Measurements from ENCODE around the gene MED13L. TPM values are rescaled to one million over a fixed set of nuclear protein-coding genes. Genes with fewer than 3 reads are reported as not detected.

Gene MED13L
- total and polyA plus RNA-seq, 11 donors, result 12.2 to 84.1 (median 60.2) TPM

DNA sequence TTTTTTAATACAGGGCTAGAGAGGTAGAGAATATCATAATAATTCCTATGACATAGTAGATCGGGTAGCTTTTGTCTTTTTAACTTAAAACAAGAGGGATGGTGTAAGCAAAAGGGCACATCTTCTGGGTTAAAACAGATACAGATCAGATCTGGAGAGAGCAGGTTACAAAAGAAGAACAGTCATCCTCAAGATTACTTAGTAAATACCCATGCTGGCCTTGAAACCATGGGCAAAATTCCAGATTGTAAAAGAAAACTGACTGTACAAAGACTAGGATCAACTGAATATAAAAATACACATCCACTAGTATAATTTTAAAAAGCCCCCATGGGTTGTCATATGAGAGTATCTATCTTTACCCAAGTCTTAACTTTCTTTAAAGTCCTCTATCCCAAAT lies 76.7 kb downstream of the MED13L start:
- TF ChIP-seq CTCF (IDR thresholded peaks at IDR 0.05) (no peak), POLR2A (IDR thresholded peaks at IDR 0.05) (no peak)
- ATAC-seq (no peak), DNase-seq (no peak)
- 95 to 100% (median 97%) methylated on average over 1 of the region's 1 CpG for WGBS, 4 donors
- peaks cover 0 to 76% (median 40%) of the 10 kb centered on the region in 12 donors for H3K4me1 ChIP-seq
- H3K4me3 ChIP-seq, result no peak overlapping the region
- intact Hi-C loops (cut with DNase I), result no loop called here
- H3K36me3 ChIP-seq, result peaks cover 0 to 5% (median 0%) of the 10 kb centered on the region in 9 donors
- no peak overlapping the region for H3K27ac ChIP-seq
- H3K27me3 ChIP-seq, result no peaks in the 10 kb centered on the region
- H3K9me3 ChIP-seq, result no peaks in the 10 kb centered on the region

DNA sequence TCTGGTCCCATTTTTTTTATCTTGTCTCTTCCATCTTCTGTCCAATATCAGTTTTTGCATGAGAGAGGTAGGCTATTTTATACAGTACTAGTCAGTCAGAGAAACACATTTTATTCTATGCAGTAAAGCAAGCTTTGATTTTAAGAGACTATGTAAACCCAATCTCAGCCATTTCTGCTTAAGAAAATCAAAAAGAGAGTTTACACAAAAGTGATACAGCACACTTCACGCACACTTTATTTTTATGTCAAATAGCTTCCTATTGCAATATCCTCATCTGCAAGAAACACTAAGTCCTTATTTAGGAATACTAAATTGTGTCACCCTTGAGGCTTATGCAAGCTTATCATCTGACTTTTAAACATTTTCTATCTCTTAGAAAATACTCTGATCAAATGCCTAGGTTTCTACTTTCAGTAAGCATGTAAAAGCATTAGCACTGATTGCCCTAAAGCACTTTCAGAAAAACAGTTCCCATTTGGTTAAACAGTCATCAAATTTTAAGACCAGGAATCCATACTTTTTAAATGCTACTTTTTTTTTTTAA lies 78.3 kb downstream of the MED13L start:
- no peak for DNase-seq
- Histone ChIP-seq H3K36me3 (peaks cover 0 to 3% (median 0%) of the 10 kb centered on the region in 9 donors), H3K9me3 (no peaks in the 10 kb centered on the region), H3K27me3 (no peaks in the 10 kb centered on the region), H3K4me1 (peaks cover 0 to 73% (median 38%) of the 10 kb centered on the region in 12 donors), H3K27ac (no peak overlapping the region), H3K4me3 (no peak overlapping the region)
- no peak for TF ChIP-seq CTCF (IDR thresholded peaks at IDR 0.05)
- TF ChIP-seq POLR2A (IDR thresholded peaks at IDR 0.05), result no peak
- intact Hi-C loops (cut with DNase I), result no loop called here
- ATAC-seq, result no peak
- WGBS, 4 donors, result 89 to 94% (median 91%) methylated on average over 1 of the region's 1 CpG

DNA sequence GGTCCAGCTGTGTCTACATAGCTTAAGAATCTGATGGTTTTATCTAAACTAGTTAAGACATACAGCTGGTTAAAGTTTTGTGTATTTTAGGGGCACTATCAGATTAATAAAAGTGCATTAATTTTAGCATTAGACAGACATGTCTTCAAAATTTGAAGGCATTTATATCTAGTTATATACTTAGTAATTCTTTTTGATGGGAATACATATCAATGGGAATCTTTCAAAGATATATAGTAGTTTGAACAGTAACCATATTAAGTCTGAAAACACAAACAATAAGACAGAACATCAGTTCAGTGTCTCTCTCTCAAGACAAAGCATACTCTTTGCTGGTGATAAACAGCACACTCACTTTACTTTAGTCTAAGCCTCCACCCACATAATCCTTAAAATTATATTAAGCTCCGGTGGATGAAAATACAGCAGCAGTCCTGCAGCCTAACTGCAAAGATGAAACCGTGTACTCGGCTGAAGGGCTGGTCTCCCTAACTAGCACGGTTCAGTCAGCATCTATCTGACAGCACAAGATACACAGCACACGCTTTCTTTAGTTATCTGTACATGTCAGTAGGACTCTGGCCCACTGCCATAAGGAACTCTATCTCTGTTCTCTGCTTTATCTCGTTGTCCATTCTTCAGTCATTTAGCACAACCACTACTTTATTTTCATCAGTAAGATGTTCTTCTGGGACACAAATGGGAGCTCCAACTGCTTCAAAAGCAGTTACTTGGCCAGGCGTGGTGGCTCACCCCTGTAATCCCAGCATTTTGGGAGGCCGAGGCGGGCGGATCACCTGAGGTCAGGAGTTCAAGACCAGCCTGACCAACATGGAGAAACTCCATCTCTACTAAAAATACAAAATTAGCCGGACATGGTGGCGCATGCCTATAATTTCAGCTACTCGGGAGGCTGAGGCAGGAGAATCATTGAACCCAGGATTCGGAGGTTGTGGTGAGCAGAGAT lies 80.5 kb downstream of the MED13L start:
- intact Hi-C loops (cut with DNase I), result no loop called here
- DNase-seq, result no peak

More for the DNA sequence above, 80.5 kb downstream of the MED13L start:
- peaks cover 0 to 79% (median 36%) of the 10 kb centered on the region in 12 donors for H3K4me1 ChIP-seq
- 61 to 65% (median 63%) methylated on average over 14 of the region's 14 CpGs for WGBS, 4 donors
- H3K27me3 ChIP-seq, result no peaks in the 10 kb centered on the region
- no peaks in the 10 kb centered on the region for H3K36me3 ChIP-seq
- peak; percentile 53 to 88 (median 62) for ATAC-seq
- TF ChIP-seq POLR2A (IDR thresholded peaks at IDR 0.05) (no peak), CTCF (IDR thresholded peaks at IDR 0.05) (no peak)
- no peak overlapping the region for H3K27ac ChIP-seq
- H3K9me3 ChIP-seq, result no peaks in the 10 kb centered on the region
- no peak overlapping the region for H3K4me3 ChIP-seq

Data from heart left ventricle (tissue), 16 donors.